ENCODE results near the gene STEAP3. TPM values are rescaled to one million over a fixed set of nuclear protein-coding genes. Genes with fewer than 3 reads are reported as not detected.

Gene STEAP3
- total and polyA plus RNA-seq, 2 donors (not counting 1 experiment from before 2014, with no cell fraction given) = 1.1 to 1.6 TPM

DNA sequence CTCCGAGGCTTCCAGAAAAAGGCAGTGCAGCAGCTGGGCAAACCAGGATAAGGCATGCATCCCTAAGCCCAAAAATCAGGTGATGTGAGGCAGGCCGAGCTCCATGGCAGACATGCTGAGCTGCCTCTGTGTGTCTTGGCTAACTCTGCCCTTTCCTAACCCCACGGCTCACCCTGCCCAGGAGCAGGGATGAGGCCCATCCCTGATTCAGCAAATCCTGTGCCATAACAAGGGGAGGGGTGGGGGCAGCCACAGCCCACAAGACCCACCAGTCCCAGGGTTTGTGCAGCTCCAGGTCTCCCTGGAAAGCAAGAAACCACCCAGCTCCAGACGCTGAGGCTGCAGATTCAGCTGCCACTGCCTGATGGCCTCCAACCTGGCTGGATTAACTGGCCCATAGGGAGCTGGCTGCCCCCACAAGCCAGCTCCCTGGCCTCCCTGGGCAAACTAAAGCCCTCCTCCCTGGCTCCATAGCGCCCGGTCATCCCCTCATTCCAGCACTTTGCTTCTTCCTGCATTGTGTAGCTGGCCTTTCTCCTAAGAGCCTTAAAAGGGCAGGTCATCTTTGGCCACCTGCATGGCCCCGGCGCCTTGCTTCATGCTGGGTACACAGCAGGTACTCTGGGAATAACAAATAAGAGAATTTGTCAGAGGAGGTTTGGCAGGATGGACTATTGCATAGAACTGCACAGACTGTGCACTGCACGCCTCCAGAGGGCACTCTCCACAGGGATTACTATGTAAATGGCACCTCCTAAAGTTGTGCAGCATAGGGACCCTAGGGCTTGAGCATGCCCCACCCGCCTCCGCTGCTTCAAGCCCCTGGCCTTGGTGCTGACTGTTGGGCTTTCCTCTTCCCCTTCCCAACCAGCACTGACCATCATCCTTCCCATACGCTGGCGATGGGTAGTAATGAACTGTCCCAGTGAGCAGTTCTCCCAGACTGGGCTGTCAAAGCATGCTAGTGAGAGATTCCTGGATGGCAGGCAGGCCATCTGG is 10.7 kb downstream of the STEAP3 start:
- Mint-ChIP-seq H3K9me3 (ENCODE audit: insufficient read depth) (no peaks in the 10 kb centered on the region), H3K27ac (no peak overlapping the region), H3K4me3 (no peak overlapping the region), H3K27me3 (peaks cover 8% of the 10 kb centered on the region), H3K4me1 (peaks cover 21% of the 10 kb centered on the region)
- CTCF ChIA-PET = interaction anchor here (1.7 kb wide), 1 partner anchor 242 kb away, joined by 4 read pairs; no protein-coding TSS in a partner anchor
- POLR2A ChIA-PET = no interaction called here
- intact Hi-C loops (cut with micrococcal nuclease) = no loop called here
- Histone ChIP-seq H3K36me3 (replicated peaks in 1 of 2; ENCODE audit: control extremely low read depth in 1 of 2, control insufficient read depth in 1 of 2, extremely low read depth in 1 of 2, insufficient read depth in 2 of 2, low read length in 1 of 2) (no peaks in the 10 kb centered on the region), H3K4me3 (ENCODE audit: control extremely low read depth in 1 of 5, extremely low read depth in 1 of 5, insufficient read depth in 1 of 5, low read depth in 2 of 5, low read length in 4 of 5) (no peak overlapping the region), H3K9ac (ENCODE audit: low read length) (no peak overlapping the region), H3K4me1 (ENCODE audit: control insufficient read depth in 2 of 2, insufficient read depth in 2 of 2, low read length in 2 of 2) (peaks cover 0 to 9% of the 10 kb centered on the region in 2 donors), H3K9me3 (ENCODE audit: control extremely low read depth in 1 of 3, control insufficient read depth in 2 of 3, insufficient read depth in 1 of 3, low read length in 2 of 3) (no peaks in the 10 kb centered on the region), H3K4me2 (replicated peaks; ENCODE audit: low read depth, low read length, poor library complexity, severe bottlenecking) (no peak overlapping the region), H2AFZ (ENCODE audit: insufficient read depth, low read depth, low read length, poor library complexity, severe bottlenecking) (no peak overlapping the region), H3K79me2 (ENCODE audit: control insufficient read depth, insufficient read depth, low read length) (no peaks in the 10 kb centered on the region), H3K27me3 (replicated peaks in 1 of 4; ENCODE audit: control extremely low read depth in 1 of 4, control insufficient read depth in 3 of 4, insufficient read depth in 4 of 4, low read length in 3 of 4) (peaks cover 0 to 2% (median 0%) of the 10 kb centered on the region in 4 experiments), H3K27ac (ENCODE audit: low read length in 2 of 2) (no peak overlapping the region), H4K20me1 (ENCODE audit: control insufficient read depth, insufficient read depth, low read length, poor library complexity, severe bottlenecking) (no peaks in the 10 kb centered on the region)
- DNase-seq (no peak), ATAC-seq (ENCODE audit: low read depth) (no peak)
- no peak for TF ChIP-seq EZH2 (IDR thresholded peaks at IDR 0.05; ENCODE audit: borderline replicate concordance, insufficient read depth, low read depth, low read length, poor library complexity, severe bottlenecking)
- TF ChIP-seq, protein P1, sequence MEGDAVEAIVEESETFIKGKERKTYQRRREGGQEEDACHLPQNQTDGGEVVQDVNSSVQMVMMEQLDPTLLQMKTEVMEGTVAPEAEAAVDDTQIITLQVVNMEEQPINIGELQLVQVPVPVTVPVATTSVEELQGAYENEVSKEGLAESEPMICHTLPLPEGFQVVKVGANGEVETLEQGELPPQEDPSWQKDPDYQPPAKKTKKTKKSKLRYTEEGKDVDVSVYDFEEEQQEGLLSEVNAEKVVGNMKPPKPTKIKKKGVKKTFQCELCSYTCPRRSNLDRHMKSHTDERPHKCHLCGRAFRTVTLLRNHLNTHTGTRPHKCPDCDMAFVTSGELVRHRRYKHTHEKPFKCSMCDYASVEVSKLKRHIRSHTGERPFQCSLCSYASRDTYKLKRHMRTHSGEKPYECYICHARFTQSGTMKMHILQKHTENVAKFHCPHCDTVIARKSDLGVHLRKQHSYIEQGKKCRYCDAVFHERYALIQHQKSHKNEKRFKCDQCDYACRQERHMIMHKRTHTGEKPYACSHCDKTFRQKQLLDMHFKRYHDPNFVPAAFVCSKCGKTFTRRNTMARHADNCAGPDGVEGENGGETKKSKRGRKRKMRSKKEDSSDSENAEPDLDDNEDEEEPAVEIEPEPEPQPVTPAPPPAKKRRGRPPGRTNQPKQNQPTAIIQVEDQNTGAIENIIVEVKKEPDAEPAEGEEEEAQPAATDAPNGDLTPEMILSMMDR (IDR thresholded peaks at IDR 0.05) = no peak
- WGBS (ENCODE audit: insufficient coverage) = 94% methylated on average over 11 of the region's 13 CpGs

DNA sequence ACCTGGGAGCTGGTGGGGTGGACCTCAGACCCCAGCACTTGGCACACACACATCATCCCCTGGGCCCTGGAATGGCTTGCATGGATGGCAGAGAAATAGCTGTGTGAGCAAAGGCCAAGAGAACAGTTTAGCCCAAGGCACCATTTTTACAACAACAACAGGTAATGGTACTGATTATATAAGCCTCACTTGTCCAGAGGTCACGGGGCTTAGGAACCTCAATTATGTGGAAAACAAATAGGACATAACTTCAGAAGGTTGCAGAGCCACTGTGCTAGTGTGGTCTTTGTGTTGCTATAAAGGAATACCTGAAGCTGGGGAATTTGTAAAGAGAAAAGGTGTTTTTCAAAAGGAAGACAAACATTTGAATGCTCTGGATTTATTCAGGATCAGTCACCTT is 13.2 kb downstream of the STEAP3 start:
- TF ChIP-seq, protein P1 (IDR thresholded peaks at IDR 0.05) = no peak
- TF ChIP-seq EZH2 (IDR thresholded peaks at IDR 0.05; ENCODE audit: borderline replicate concordance, insufficient read depth, low read depth, low read length, poor library complexity, severe bottlenecking) = no peak
- no peaks in the 10 kb centered on the region for H3K79me2 ChIP-seq (ENCODE audit: control insufficient read depth, insufficient read depth, low read length)
- H3K36me3 ChIP-seq (replicated peaks in 1 of 2; ENCODE audit: control extremely low read depth in 1 of 2, control insufficient read depth in 1 of 2, extremely low read depth in 1 of 2, insufficient read depth in 2 of 2, low read length in 1 of 2) = no peaks in the 10 kb centered on the region
- H3K4me1 ChIP-seq (ENCODE audit: control insufficient read depth in 2 of 2, insufficient read depth in 2 of 2, low read length in 2 of 2) = peaks cover 0 to 9% of the 10 kb centered on the region in 2 donors
- Mint-ChIP-seq H3K27ac (no peak overlapping the region), H3K27me3 (peaks cover 8% of the 10 kb centered on the region), H3K4me3 (no peak overlapping the region), H3K9me3 (ENCODE audit: insufficient read depth) (no peaks in the 10 kb centered on the region), H3K4me1 (peaks cover 20% of the 10 kb centered on the region)
- CTCF ChIA-PET = no interaction called here
- H3K27ac ChIP-seq (ENCODE audit: low read length in 2 of 2) = no peak overlapping the region
- ATAC-seq (ENCODE audit: low read depth) (no peak), DNase-seq (no peak)
- H4K20me1 ChIP-seq (ENCODE audit: control insufficient read depth, insufficient read depth, low read length, poor library complexity, severe bottlenecking) = no peaks in the 10 kb centered on the region
- H2AFZ ChIP-seq (ENCODE audit: insufficient read depth, low read depth, low read length, poor library complexity, severe bottlenecking) = no peak overlapping the region
- H3K27me3 ChIP-seq (replicated peaks in 1 of 4; ENCODE audit: control extremely low read depth in 1 of 4, control insufficient read depth in 3 of 4, insufficient read depth in 4 of 4, low read length in 3 of 4) = peaks cover 0 to 2% (median 0%) of the 10 kb centered on the region in 4 experiments
- H3K4me3 ChIP-seq (ENCODE audit: control extremely low read depth in 1 of 5, extremely low read depth in 1 of 5, insufficient read depth in 1 of 5, low read depth in 2 of 5, low read length in 4 of 5) = no peak overlapping the region
- H3K9ac ChIP-seq (ENCODE audit: low read length) = no peak overlapping the region
- H3K4me2 ChIP-seq (replicated peaks; ENCODE audit: low read depth, low read length, poor library complexity, severe bottlenecking) = no peak overlapping the region
- POLR2A ChIA-PET = no interaction called here
- H3K9me3 ChIP-seq (ENCODE audit: control extremely low read depth in 1 of 3, control insufficient read depth in 2 of 3, insufficient read depth in 1 of 3, low read length in 2 of 3) = no peaks in the 10 kb centered on the region
- intact Hi-C loops (cut with micrococcal nuclease) = no loop called here
- no CpG with 5 or more reads among the region's 1 CpG for WGBS (ENCODE audit: insufficient coverage)

All from B cell (primary cell).